Fibroblast of lung (primary cell): ENCODE measurements around the gene MRPL48.

ENCODE experiments used
- EZH2 ChIP-seq: IDR thresholded peaks from 2 replicates; pipeline ENCODE4 v1.5.1; 2012; ENCODE audit warnings: low read length, control low read depth, mild to moderate bottlenecking; ENCODE audit errors: missing control alignments
- TF ChIP-seq, protein P1 (sequence below), 2 donors: IDR thresholded peaks in 1 of 2; conservative IDR thresholded peaks in 1 of 2; 1 replicate in 1 of 2; 2 replicates in 1 of 2; pipeline ENCODE4 v1.5.1; 2011 to 2012; ENCODE audit warnings: low read length in 2 of 2, control low read depth in 1 of 2, inconsistent platforms in 1 of 2, low read depth in 1 of 2, mild to moderate bottlenecking in 1 of 2

DNA sequence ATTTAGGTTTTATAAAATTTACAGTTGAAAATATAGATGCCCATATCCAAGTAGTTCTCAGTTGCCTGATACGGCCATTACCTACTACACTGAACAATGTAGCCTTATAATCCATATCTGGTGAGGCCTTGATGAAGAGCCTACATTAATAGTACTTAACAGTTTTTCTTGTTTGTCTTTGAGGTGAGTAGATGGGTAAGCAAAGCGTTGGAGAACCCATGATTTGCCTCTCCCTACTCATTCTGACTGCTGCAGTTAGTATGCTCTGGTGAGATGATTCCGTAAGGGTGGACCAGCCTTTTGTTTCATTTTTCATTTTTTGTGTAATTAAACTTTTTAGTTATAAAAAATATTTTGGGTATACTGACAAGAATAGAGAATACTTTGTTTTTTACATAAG, 100.6 kb downstream of the MRPL48 start:
- TF ChIP-seq, protein P1, sequence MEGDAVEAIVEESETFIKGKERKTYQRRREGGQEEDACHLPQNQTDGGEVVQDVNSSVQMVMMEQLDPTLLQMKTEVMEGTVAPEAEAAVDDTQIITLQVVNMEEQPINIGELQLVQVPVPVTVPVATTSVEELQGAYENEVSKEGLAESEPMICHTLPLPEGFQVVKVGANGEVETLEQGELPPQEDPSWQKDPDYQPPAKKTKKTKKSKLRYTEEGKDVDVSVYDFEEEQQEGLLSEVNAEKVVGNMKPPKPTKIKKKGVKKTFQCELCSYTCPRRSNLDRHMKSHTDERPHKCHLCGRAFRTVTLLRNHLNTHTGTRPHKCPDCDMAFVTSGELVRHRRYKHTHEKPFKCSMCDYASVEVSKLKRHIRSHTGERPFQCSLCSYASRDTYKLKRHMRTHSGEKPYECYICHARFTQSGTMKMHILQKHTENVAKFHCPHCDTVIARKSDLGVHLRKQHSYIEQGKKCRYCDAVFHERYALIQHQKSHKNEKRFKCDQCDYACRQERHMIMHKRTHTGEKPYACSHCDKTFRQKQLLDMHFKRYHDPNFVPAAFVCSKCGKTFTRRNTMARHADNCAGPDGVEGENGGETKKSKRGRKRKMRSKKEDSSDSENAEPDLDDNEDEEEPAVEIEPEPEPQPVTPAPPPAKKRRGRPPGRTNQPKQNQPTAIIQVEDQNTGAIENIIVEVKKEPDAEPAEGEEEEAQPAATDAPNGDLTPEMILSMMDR (conservative IDR thresholded peaks at IDR 0.05 in 1 of 2, IDR thresholded peaks at IDR 0.05 in 1 of 2; ENCODE audit: low read depth in 1 of 2, low read length in 2 of 2) = no peak
- TF ChIP-seq EZH2 = no peak
